HG02884 (cell line): ENCODE data around the gene SCN10A.

Experiments used
- ATAC-seq: cut with Tn5 transposase; IDR thresholded peaks from one replicate; pipeline ENCODE4 v1.9.1; 2021; ENCODE audit warnings: mild to moderate bottlenecking, moderate library complexity; ENCODE audit not compliant: unreplicated experiment

SCN10A gene

DNA sequence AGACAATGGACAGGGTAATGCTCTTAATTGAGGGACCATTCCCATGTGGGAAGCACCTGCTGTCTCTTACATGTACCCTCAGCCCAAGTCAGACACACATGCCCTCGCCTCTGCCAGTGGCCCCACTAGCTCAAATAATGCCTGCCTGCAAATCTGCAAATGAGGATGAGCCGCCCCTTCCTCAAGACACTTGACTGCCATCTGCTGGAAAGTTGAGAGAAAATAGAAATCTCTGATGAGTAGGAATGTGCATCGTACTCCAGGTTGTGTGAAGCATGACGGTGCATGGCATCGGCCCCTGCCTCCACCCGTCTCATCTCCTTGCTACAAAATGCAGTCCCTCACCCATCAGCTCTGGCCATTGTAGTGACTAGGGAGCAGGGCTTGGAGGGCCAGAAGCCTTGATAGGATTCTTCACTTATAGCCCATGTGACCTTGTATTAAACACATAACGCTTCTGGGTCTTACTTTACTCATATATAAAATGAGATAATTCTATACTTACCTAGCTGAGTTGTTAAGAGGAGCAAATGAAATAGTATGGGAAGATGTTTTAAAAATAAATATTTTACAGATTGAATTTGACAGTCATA lies 160.2 kb downstream of the SCN10A start:
- ATAC-seq: no peak

DNA sequence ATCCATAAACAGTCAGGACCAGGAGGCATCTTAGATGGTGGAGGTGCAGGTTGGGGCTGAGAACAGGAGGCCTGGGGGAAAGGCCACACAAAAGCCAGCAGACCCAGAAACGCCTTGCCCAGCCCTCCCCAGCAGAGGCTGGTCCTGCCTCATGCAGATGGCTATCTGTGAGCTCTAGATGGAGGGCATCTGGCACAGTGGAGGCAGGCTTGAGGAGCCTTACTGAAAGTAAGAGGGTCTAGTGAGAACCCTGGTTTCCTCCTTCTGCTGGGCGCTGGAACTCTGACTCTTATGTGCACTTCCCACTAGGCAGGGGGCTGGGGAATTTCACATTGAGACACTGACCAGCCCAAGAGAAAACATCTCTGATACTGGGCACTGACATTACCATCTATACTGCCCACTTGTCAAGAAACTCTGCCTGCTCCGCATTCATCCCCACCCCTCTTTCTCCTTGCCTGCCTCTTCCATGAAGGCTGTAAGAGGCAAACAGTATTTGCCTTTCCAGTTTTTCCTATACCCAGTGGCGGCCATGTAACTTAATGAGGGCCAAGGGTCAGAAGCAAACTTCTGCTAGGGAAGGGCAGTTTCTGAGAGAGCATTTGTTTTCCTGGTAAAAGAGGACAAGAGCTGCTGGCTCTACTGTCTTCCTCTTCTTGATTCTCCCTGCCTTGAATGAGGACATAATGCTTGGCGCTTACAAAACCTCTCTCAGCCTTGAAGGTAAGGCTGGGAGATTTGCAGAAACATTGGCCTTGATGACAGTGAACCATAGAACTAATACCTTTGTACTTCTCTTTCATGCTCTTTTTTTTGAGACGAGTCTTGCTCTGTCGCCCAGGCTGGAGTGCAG lies 162.1 kb downstream of the SCN10A start:
- ATAC-seq: no peak

DNA sequence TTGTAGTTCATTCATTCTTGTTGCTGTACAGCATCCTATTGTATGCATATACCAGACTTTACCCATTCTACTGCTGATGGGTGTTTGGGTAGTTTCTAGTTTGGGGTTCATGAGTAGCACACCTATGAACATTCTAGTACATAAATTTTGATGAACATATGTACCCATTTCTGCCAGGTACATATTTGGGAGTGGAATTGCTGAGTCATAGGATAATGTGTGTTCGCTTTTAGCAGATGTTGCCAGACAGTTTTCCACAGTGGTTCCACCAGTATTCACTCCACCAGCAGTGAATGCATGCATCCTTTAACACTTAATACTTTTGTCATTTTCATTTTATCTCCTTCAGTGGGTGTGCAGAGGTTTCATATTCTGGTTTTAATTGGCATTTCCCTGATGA lies 163.1 kb downstream of the SCN10A start:
- no peak for ATAC-seq

DNA sequence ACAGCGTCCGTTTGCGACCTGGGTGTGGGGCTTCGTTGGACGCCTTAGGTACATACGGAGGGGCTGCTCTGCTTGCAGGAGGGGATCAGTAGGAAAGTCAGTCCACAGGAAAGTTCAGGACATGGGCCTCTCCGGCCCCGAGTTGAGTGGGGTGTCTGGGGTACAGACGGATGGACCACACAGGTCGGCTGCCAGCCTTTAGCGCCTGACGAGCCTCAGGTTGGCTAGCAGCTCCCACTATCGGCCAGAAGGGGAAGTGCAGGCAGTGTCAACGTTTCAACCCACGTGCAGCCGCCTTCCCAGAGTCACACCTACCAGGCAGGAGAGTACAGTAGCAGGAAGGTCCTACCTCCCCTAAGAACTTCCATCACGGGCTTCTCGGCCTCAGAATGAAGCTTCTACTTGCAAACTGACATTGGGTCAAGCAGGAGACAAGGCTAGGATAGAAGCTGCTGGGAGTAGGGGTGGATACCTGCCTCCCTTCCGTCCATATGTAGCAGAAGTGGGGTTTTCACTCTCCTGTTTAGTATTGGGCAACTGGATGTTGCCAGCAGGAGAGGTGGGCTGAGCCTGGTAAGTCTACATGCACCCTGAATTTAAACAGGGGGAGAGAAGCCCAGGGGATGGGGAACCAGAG lies 164.7 kb downstream of the SCN10A start:
- ATAC-seq: peak; percentile 50

GRCh38 chr3:38650248-38650951 lies 165.6 kb downstream of the SCN10A start:
- ATAC-seq: no peak

DNA sequence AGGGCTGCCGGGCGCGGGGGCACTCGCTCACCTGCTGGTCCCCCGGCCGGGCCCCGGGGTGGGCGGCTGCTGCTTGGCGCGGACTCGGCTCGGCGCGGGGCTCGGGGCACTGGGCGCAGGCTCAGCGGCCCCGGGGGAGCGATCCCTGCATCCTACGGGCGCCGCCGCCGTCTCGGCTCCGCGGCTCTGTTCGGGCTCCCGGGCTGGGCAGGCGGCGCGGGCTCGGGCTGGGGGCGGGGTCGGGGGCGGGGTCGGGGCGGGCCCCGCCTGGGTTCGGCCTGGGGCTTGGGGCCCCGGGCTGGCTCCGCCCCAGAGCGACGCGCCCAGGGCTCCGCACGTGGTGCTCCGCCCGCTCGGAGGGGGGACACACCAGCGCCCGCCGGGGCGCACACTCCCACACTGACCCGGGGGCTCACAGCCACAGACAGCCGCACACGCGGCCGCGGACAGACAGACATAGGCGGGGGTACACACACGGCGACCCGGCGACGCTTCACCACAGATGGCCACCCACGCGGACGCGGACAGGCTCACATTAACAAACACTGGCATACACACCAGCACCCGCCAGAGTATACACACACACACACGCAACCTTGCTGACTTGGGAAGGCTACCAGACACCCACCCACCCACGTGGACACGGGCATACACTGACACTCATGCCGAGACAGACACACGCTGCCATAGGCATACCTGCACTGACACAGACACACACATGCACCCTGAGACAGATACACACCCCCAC lies 166.3 kb downstream of the SCN10A start, which contains the start of gene SCN5A:
TSS of gene SCN5A (minus strand) at position 188 of the 748 bp plus-strand sequence. CDS start 16,380 bp downstream, outside the sequence.
- no peak for ATAC-seq

- ATAC-seq: no peak
These were observed 167.1 kb downstream of the SCN10A start for GRCh38 chr3:38648659-38649499.

GRCh38 chr3:38648024-38648658 lies 167.9 kb downstream of the SCN10A start:
- no peak for ATAC-seq

DNA sequence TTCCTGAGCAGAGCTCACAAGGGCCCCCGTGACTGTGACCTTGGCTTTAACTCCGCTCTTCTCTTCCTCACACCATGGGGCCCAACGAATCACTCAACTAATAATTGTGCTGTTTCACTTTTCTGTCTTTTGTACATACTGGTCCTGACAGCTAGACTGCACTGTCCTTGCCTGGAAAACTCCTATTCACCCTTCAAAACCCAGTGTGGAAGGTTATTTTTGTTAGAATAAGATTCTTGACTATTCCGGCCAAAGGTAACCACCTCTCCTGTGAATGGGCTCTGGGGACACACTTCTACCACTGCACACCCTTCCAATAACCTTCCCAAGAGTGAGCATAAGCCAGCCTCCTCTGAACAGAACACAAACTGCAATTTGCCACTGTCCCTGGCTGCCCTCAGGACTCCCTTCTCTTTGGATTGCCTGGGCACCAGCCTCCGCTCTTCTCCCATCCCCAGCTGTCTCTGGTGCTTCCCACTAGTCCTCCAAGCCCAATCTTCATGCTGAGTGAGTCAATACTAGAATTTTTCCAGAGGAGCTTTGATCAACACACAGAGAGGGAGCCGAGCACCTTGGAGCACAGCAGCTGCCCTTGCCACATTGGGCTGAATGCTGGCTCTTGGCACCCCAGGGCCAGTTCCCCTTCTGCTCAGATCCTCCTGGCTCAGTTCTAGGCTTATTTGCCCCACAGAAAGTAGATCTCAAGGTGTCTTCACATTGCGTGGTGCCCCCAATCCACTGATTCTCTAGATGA lies 168.6 kb downstream of the SCN10A start:
- ATAC-seq: no peak
